Parathyroid adenoma (tissue), 2 donors: ENCODE measurements around the gene G2E3.

Experiments
- H2AFZ ChIP-seq: fragments of 300-600 bp; sonication (generic); one replicate; pipeline ENCODE4 v1.7.0; 2017; ENCODE audit warnings: antibody characterized with exemption, mild to moderate bottlenecking
- H3K27ac ChIP-seq: fragments of 300-600 bp; sonication (generic); one replicate; pipeline ENCODE4 v1.7.0; 2017
- H3K27me3 ChIP-seq: fragments of 300-600 bp; sonication (generic); one replicate; pipeline ENCODE4 v1.7.0; 2017; ENCODE audit warnings: low read length; ENCODE audit not compliant: control insufficient read depth, insufficient read depth
- H3K36me3 ChIP-seq: fragments of 300-600 bp; sonication (generic); one replicate; pipeline ENCODE4 v1.7.0; 2017; ENCODE audit warnings: low read length; ENCODE audit not compliant: control insufficient read depth, insufficient read depth
- H3K4me1 ChIP-seq: fragments of 300-600 bp; sonication (generic); one replicate; pipeline ENCODE4 v1.7.0; 2017; ENCODE audit warnings: control low read depth
- H3K4me2 ChIP-seq: fragments of 300-600 bp; sonication (generic); one replicate; pipeline ENCODE4 v1.7.0; 2017; ENCODE audit warnings: low read length
- H3K4me3 ChIP-seq: fragments of 300-600 bp; sonication (generic); one replicate; pipeline ENCODE4 v1.7.0; 2017; ENCODE audit warnings: low read depth, low read length
- H3K79me2 ChIP-seq: fragments of 300-600 bp; sonication (generic); one replicate; pipeline ENCODE4 v1.7.0; 2017; ENCODE audit warnings: control low read depth
- H3K9ac ChIP-seq: fragments of 300-600 bp; sonication (generic); one replicate; pipeline ENCODE4 v1.7.0; 2017; ENCODE audit warnings: mild to moderate bottlenecking
- H3K9me3 ChIP-seq: fragments of 300-600 bp; sonication (generic); one replicate; pipeline ENCODE4 v1.7.0; 2017; ENCODE audit warnings: low read length; ENCODE audit not compliant: control insufficient read depth
- CTCF ChIP-seq: fragments of 300-600 bp; sonication (generic); IDR thresholded peaks from one replicate; pipeline ENCODE4 v1.7.0; 2017; ENCODE audit warnings: antibody characterized with exemption, mild to moderate bottlenecking
- donor health status: primary hyperparathyroidism.

G2E3 gene

DNA sequence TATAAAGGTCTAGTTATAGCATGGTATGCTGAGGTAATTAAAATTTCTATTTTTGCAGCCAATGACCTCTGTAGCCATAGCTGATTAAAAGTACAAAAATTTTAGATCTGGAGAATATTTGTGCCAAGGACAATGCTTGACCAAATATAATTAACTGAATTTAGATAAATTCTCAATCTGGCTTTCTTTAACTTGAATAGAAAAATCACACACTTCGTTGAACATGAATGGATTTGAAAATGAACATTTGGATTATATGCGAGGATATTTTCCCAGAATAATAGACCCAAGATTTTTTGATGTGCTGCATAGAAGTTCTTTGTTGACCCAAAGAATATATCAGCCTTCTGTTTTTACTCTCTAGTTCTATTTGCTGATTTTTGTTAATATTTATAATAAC, 38.4 kb upstream of the G2E3 start:
- Histone ChIP-seq H3K9ac (no peak overlapping the region), H3K4me1 (no peaks in the 10 kb centered on the region), H3K9me3 (no peaks in the 10 kb centered on the region), H3K4me2 (no peak overlapping the region), H3K4me3 (no peak overlapping the region), H3K27me3 (no peaks in the 10 kb centered on the region), H3K79me2 (no peaks in the 10 kb centered on the region), H2AFZ (peak overlapping the region; percentile 39), H3K36me3 (no peaks in the 10 kb centered on the region), H3K27ac (no peak overlapping the region)
- no peak for TF ChIP-seq CTCF

DNA sequence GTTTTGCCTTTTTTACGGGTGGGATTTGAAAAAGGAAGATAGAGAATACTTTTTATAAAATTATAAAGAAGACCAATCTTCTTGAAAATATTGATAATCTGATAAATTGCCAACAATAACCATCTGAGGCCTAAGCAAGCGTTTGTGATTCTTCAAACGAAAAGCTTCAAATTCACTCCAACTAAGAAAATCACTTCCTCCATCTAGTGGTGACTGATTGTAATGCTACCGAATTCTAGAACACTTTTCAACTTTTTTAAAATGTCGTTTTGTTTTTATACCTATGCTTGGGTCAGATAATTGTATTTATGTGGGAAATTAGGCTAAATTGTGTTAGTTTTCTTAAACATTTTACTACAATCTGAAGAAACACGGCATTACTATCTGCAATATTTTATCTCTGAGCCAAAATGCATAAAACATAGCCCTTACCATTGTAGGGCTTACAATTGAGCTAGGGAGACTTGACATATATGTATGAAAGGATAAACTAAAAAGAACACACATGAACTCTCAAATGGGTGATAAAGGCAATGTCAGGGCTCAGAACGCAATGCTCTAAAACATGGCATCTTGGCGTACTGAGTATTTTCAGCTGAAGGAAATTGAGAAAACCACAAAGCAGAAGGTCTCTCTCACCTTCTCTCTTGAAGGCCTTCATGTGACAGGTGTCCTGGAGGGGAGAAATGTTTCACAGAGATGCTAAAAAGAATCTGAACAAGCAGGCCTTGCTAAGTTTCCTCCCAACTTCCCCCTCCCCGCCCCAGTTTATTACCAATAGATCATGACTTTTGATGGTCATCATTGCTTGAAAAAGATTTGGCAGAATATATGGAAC, 36.8 kb upstream of the G2E3 start:
- Histone ChIP-seq H3K9me3 (no peaks in the 10 kb centered on the region), H3K27ac (no peak overlapping the region), H3K9ac (no peak overlapping the region), H3K4me3 (no peak overlapping the region), H3K36me3 (no peaks in the 10 kb centered on the region), H3K4me1 (no peaks in the 10 kb centered on the region), H3K79me2 (no peaks in the 10 kb centered on the region), H3K4me2 (no peak overlapping the region), H3K27me3 (no peaks in the 10 kb centered on the region), H2AFZ (peak overlapping the region; percentile 55)
- peak; percentile 70 for TF ChIP-seq CTCF

- no peaks in the 10 kb centered on the region for H3K9me3 ChIP-seq
- no peak for TF ChIP-seq CTCF
- H3K4me3 ChIP-seq = no peak overlapping the region
- H3K4me1 ChIP-seq = no peaks in the 10 kb centered on the region
- no peaks in the 10 kb centered on the region for H3K36me3 ChIP-seq
- H3K79me2 ChIP-seq = no peaks in the 10 kb centered on the region
- H3K9ac ChIP-seq = no peak overlapping the region
- H3K4me2 ChIP-seq = no peak overlapping the region
- H2AFZ ChIP-seq = no peak overlapping the region
- no peaks in the 10 kb centered on the region for H3K27me3 ChIP-seq
- no peak overlapping the region for H3K27ac ChIP-seq
These were observed 33.1 kb upstream of the G2E3 start for GRCh38 chr14:30525833-30526232.

DNA sequence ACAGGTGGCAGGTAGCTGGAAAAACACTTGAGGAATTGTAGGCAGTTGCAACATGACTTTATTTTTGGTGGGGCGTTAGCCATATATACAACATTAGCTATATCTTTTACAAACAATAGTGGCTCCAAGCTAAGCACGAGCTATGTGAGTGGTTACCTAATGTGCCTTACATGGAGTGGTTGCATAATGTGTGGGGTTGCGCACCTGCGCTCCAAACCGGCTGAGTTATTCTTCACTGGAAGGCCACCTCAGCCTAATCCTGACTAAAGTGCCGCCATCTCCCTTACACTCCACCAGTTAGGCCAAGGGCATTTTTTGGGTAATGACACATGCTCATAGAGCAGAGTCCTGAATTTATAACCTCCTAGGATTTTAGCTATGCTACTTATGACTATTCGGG, 31.8 kb upstream of the G2E3 start:
- Histone ChIP-seq H3K4me2 (no peak overlapping the region), H3K4me1 (no peaks in the 10 kb centered on the region), H3K9me3 (no peaks in the 10 kb centered on the region), H2AFZ (no peak overlapping the region), H3K27me3 (no peaks in the 10 kb centered on the region), H3K4me3 (no peak overlapping the region), H3K27ac (no peak overlapping the region), H3K36me3 (no peaks in the 10 kb centered on the region), H3K9ac (no peak overlapping the region), H3K79me2 (no peaks in the 10 kb centered on the region)
- TF ChIP-seq CTCF = no peak

- H3K4me2 ChIP-seq = no peak overlapping the region
- H3K4me3 ChIP-seq = no peak overlapping the region
- H3K4me1 ChIP-seq = no peaks in the 10 kb centered on the region
- no peaks in the 10 kb centered on the region for H3K36me3 ChIP-seq
- no peaks in the 10 kb centered on the region for H3K79me2 ChIP-seq
- H2AFZ ChIP-seq = no peak overlapping the region
- H3K27me3 ChIP-seq = no peaks in the 10 kb centered on the region
- no peak for TF ChIP-seq CTCF
- H3K9ac ChIP-seq = no peak overlapping the region
- no peak overlapping the region for H3K27ac ChIP-seq
- no peaks in the 10 kb centered on the region for H3K9me3 ChIP-seq
These were observed 30.8 kb upstream of the G2E3 start for GRCh38 chr14:30528119-30528518.
